DOHH2 (cell line): Measurements from ENCODE around the gene RBM22.

Experiments
- CTCF ChIP-seq: fragments of 200-600 bp; sonication (generic); IDR thresholded peaks from one replicate; pipeline ENCODE4 v1.5.1; 2014; ENCODE audit warnings: antibody characterized with exemption, mild to moderate bottlenecking, low read depth, low read length; ENCODE audit not compliant: poor library complexity, severe bottlenecking
- EZH2phosphoT487 ChIP-seq: fragments of 200-600 bp; sonication (generic); IDR thresholded peaks from 2 replicates; pipeline ENCODE4 v1.6.1; 2017; ENCODE audit warnings: borderline replicate concordance, mild to moderate bottlenecking, antibody characterized with exemption, low read length, moderate library complexity, mixed read lengths

GRCh38 chr5:150649108-150650020 is 51.5 kb downstream of the RBM22 start:
- TF ChIP-seq CTCF (no peak), EZH2phosphoT487 (no peak)
